Neural progenitor cell (in vitro differentiated cells): ENCODE data around the gene SDK1.

Source experiments
- CTCF ChIP-seq: fragments of 200-600 bp; sonication (generic); IDR thresholded peaks from 2 replicates; pipeline ENCODE4 v1.5.1; 2017; ENCODE audit warnings: antibody characterized with exemption, mild to moderate bottlenecking
- EZH2 ChIP-seq: fragments of 200-600 bp; sonication (generic); IDR thresholded peaks from 2 replicates; pipeline ENCODE4 v1.6.1; 2017; ENCODE audit warnings: antibody characterized with exemption, mild to moderate bottlenecking, moderate library complexity

GRCh38 chr7:4020086-4020485 lies 719.0 kb downstream of the SDK1 start:
- TF ChIP-seq EZH2 (no peak), CTCF (no peak)
